ENCODE results near the gene RELL2. TPM values are rescaled to one million over a fixed set of nuclear protein-coding genes. Genes with fewer than 3 reads are reported as not detected.

Gene RELL2
- total RNA-seq, 1 donor from 2014 or later, result 3.9 TPM

DNA sequence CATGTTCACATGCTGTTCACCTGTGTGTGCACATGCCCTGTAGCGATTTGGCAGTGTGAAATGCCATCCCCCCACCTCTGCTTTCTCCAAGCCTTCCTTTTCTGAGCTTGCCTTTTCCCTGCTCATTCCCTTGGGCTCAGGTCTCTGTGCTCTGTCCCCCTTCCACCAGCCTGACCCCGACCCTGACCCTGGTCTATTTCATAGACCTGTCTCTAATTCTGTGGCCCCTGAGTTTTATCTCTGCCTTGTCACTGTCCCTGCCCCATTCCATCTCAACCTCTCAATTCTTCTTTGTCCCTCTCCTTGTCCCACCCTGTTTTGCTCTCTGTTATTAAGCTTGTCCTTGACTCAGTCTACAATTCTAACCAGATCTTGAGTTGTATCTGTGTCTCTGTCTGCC is 44.5 kb downstream of the RELL2 start:
- no peak for DNase-seq

DNA sequence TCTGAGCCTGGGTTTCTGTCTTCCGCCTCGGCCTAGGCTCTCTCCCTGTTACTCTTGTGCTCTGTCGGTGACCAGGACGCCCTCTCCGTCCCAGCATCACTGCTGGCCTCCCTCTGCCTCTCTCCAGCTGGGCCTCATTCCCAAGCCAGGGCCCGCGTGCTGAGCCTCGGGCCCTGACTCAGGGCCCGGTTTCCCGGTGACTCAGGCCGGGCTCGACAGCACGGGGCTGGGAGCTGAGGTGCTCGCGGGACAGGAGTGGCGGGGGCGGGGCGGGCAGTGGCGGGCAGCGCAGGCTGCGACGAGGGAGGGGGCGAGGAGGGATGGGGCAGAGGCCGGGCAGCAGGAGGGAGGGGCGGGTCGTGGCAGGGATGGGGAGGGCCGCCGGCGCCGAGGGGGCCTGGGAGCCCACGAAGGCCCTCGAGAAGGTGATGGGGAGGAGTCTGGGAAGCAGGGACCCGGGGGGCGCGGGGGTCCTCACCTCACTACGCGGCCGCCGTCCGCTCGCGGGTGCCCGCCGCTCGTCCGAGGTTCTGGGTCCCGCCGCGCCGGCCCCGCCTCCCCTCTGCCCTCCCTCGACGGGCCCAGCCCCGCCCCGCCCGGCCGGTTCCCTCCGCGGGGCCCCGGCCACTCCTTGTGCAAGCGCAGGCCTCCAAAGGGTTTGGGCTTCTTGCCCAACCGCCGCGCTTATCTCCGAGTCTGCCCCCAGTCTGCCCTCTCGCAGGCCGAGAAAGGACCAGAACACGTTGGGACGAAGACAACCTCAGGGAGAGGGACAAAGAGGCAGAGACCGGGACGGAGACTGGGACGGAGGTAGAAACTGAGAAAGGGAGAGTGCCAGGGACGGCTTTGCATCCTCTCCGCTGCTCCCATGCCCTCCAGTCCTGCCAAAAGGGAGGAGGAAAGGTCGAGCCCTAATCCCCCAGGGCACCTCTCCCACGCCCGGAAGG is 45.2 kb downstream of the RELL2 start, which contains the start of gene ARAP3:
ARAP3 (minus strand) TSS at position 536 of the 947 bp plus-strand sequence. CDS start 1,744 bp downstream, outside the sequence.
- DNase-seq, result peak; percentile 95

DNA sequence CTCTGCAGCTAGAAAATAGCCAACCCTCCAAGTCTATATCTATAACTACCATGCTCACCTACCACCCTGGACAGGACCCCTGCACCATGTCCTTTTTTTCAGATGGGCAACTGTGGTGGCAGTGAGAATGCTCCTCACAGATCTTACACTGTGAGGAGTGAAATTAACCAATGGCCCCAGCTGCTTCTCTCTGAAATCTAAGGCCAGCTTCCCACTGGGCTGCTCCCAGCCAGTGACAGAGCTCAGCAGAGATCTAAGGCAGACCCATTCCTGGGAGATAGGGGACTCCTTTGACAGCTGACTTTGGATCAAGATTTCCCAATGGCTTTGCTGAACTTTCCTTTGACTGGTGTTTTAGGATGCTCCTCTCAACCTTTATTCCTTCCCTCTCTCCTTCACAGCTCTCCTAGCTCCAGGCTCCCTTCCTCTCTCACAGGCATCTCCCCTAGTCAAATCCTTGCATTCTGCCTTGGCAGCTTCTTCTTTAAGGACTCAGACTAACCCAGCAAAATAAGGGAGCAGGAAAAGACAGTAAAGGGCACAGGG is 46.9 kb downstream of the RELL2 start:
- DNase-seq, result peak; percentile 23

DNA sequence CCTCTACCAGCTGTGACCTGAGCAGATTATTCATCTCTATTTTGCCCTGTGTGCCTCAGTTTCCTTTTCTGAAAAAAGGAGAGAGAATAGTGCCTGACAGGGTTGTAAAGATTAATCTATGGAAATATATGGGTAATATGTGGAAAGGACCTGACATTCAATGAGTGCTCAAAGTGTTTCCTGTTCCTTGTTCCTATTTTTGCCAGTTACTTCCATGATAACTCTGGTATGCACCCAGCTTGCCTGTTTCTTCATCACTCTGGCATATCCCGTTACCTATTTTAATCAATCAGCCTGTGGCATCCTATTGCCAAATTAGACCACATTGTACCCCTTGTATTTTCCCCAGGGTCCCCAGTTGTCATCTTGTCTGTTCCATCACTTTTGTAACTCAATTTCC is 48.8 kb downstream of the RELL2 start:
- no peak for DNase-seq

DNA sequence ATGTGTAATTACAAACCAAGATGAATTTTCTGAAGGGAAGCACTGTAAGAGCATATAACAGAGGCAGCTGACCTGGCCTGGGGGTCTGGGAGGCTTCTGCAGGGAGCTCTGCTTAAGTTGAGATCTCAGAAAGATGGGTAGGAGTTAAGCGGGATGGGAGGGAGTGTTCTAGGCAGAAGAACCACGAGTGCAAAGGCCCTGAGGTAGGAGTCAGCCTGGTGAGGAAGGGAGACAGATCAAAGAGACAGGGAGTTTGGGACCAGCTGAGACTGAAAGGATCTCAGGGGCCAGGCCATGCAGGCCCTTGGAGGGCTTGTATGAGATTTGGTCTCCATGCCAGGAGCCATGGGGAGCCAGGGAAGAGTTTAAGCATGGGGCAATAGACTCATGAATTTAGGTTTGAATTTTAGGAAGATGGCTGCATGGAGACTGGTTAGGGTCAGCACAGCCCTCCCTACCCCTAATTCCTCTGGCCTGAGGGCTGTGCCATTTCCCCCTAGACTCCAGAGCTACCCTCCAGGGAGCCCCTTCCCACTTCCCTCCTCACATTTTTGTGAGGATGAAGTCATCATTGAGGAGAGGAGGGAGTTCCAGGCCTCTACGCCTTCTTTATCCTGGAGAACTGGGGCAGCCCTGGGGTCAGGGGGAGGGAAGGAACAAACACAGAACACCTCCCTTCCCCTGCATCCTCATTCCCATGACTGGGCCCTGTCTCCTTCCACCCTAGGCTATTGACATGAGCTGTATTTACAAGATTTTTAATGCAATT is 50.0 kb downstream of the RELL2 start:
- peak; percentile 19 for DNase-seq

Other genes starting within 250 kb of the RELL2 start
- gene PCDHGB4, start 249.3 kb upstream of the RELL2 start, total RNA-seq, result 11.3 and 14.5 TPM in 2 replicates
- 0.74 and 1.4 TPM in 2 replicates for gene PCDHGA8, start 244.4 kb upstream of the RELL2 start, total RNA-seq
- gene PCDHGB5, start 239.1 kb upstream of the RELL2 start, total RNA-seq, result 11.9 and 16.7 TPM in 2 replicates
- 2.9 and 3.6 TPM in 2 replicates for gene PCDHGA9, start 234.2 kb upstream of the RELL2 start, total RNA-seq
- gene PCDHGB6, start 229.0 kb upstream of the RELL2 start, total RNA-seq, result 2.9 and 3.7 TPM in 2 replicates
- 4.7 and 6.0 TPM in 2 replicates for gene PCDHGA10, start 224.0 kb upstream of the RELL2 start, total RNA-seq
- gene PCDHGB7, start 219.3 kb upstream of the RELL2 start, total RNA-seq, result 10.2 and 11.9 TPM in 2 replicates
- 6.8 and 10.6 TPM in 2 replicates for gene PCDHGA11, start 215.9 kb upstream of the RELL2 start, total RNA-seq
- 4.1 and 4.6 TPM in 2 replicates for gene PCDHGA12, start 206.5 kb upstream of the RELL2 start, total RNA-seq
- gene PCDHGC3, start 161.0 kb upstream of the RELL2 start, total RNA-seq, result 19.4 and 25.1 TPM in 2 replicates
- gene PCDHGC4, start 152.0 kb upstream of the RELL2 start, total RNA-seq, result 1.2 and 1.5 TPM in 2 replicates
- gene PCDHGC5, start 147.9 kb upstream of the RELL2 start, total RNA-seq, result 0.56 and 1.5 TPM in 2 replicates
- gene DIAPH1, start 18.0 kb upstream of the RELL2 start, total RNA-seq, result 42.2 and 91.9 TPM in 2 replicates
- 43.7 and 45.0 TPM in 2 replicates for gene HDAC3, start 148 bp upstream of the RELL2 start, total RNA-seq
- gene FCHSD1, start 14.4 kb downstream of the RELL2 start, total RNA-seq, result 20.9 and 24.0 TPM in 2 replicates
- 46.1 and 65.8 TPM in 2 replicates for gene ARAP3, start 45.2 kb downstream of the RELL2 start, total RNA-seq
- gene PCDH1, start 241.4 kb downstream of the RELL2 start, total RNA-seq, result 94.4 and 162 TPM in 2 replicates

Measured in dermis blood vessel endothelial cell (primary cell).